Adipose tissue (tissue), 3 donors: ENCODE measurements around the gene HCN3. TPM values are rescaled to one million over a fixed set of nuclear protein-coding genes. Genes with fewer than 3 reads are reported as not detected.

Experiments used
- H3K27ac ChIP-seq: one replicate; pipeline ENCODE4 v1.5.1; 2013; ENCODE audit warnings: low read depth, low read length
- WGBS, 3 donors: extraction: QIAGEN DNeasy Blood & Tissue Kit; methylation state at CpG; one replicate each; pipeline ENCODE4 v1.1.7; 2013; 5-methylcytosine and 5-hydroxymethylcytosine counted together
- polyA plus RNA-seq, 3 donors: library from polyadenylated mRNA; stranded (reverse); fragments of 200-250 nt; gene quantifications; one replicate each; pipeline ENCODE4 v1.2.3, GENCODE V29; 2013
- donor health status: healthy with polysubstance abuse.
- donor health status: Bipolar disorder and iron deficiency.
- donor health status: healthy.

Gene HCN3
- polyA plus RNA-seq, 3 donors = 1.0 to 1.6 (median 1.3) TPM

- 65 to 81% (median 81%) methylated on average over 5 to 7 of the region's 7 CpGs for WGBS, 3 donors
- no peak overlapping the region for H3K27ac ChIP-seq
These were observed 25.7 kb upstream of the HCN3 start for GRCh38 chr1:155251566-155251965.

- no peak overlapping the region for H3K27ac ChIP-seq
- WGBS, 3 donors = 77 to 89% (median 82%) methylated on average over 5 of the region's 5 CpGs
These were observed 24.1 kb upstream of the HCN3 start for GRCh38 chr1:155253208-155253607.

GRCh38 chr1:155253797-155254196, 23.5 kb upstream of the HCN3 start:
- H3K27ac ChIP-seq = no peak overlapping the region
- 63 to 68% (median 64%) methylated on average over 5 of the region's 5 CpGs for WGBS, 3 donors

GRCh38 chr1:155254228-155254713, 23.0 kb upstream of the HCN3 start:
- no peak overlapping the region for H3K27ac ChIP-seq
- WGBS, 3 donors = 38 to 49% (median 46%) methylated on average over 12 of the region's 12 CpGs

GRCh38 chr1:155254714-155255242, 22.5 kb upstream of the HCN3 start:
- no peak overlapping the region for H3K27ac ChIP-seq
- WGBS, 3 donors = 5 to 6% (median 5%) methylated on average over 28 to 35 of the region's 35 CpGs

- H3K27ac ChIP-seq = peak within 1 kb of the TSS; percentile 92
- 0 to 2% (median 1%) methylated on average over 50 to 54 of the region's 54 CpGs for WGBS, 3 donors
These were observed 21.8 kb upstream of the HCN3 start, which contains the start of gene ENTREP3 for GRCh38 chr1:155255243-155256007. Gene ENTREP3 (minus strand): TSS chr1:155255483. CDS start chr1:155254877, 606 bp downstream.

GRCh38 chr1:155256058-155256852, 21.0 kb upstream of the HCN3 start:
- peak overlapping the region; percentile 92 for H3K27ac ChIP-seq
- 67 to 79% (median 72%) methylated on average over 20 of the region's 20 CpGs for WGBS, 3 donors

- no peak overlapping the region for H3K27ac ChIP-seq
These were observed 17.0 kb upstream of the HCN3 start for GRCh38 chr1:155260276-155260675.

GRCh38 chr1:155261493-155261851, 15.8 kb upstream of the HCN3 start:
- no peak overlapping the region for H3K27ac ChIP-seq
- 0 to 1% (median 0%) methylated on average over 9 of the region's 9 CpGs for WGBS, 3 donors

More at GRCh38 chr1:155260276-155260675, 17.0 kb upstream of the HCN3 start:
- WGBS, 3 donors = 94 to 99% (median 95%) methylated on average over 5 of the region's 5 CpGs

GRCh38 chr1:155261852-155262673, 15.2 kb upstream of the HCN3 start, which contains the start of gene SCAMP3:
Gene SCAMP3 (minus strand): TSS chr1:155262360. CDS start chr1:155262151, 209 bp downstream.
- 0% methylated on average over 42 to 47 of the region's 47 CpGs for WGBS, 3 donors
- peak within 1 kb of the TSS; percentile 11 for H3K27ac ChIP-seq

GRCh38 chr1:155263067-155263466, 14.2 kb upstream of the HCN3 start:
- H3K27ac ChIP-seq = no peak overlapping the region
- 80 to 90% (median 86%) methylated on average over 11 of the region's 11 CpGs for WGBS, 3 donors

- 80 to 87% (median 86%) methylated on average over 6 of the region's 6 CpGs for WGBS, 3 donors
These were observed 10.7 kb upstream of the HCN3 start for GRCh38 chr1:155266553-155266952.

GRCh38 chr1:155267373-155267772, 9.9 kb upstream of the HCN3 start:
- 96 to 100% (median 97%) methylated on average over 2 of the region's 2 CpGs for WGBS, 3 donors

More at GRCh38 chr1:155266553-155266952, 10.7 kb upstream of the HCN3 start:
- H3K27ac ChIP-seq = no peak overlapping the region

GRCh38 chr1:155268630-155269029, 8.6 kb upstream of the HCN3 start:
- no peak overlapping the region for H3K27ac ChIP-seq
- 91 to 93% (median 92%) methylated on average over 21 of the region's 21 CpGs for WGBS, 3 donors

More at GRCh38 chr1:155267373-155267772, 9.9 kb upstream of the HCN3 start:
- H3K27ac ChIP-seq = no peak overlapping the region

- H3K27ac ChIP-seq = no peak overlapping the region
- 90 to 96% (median 91%) methylated on average over 21 of the region's 21 CpGs for WGBS, 3 donors
These were observed 7.9 kb upstream of the HCN3 start for GRCh38 chr1:155269381-155269780.

- H3K27ac ChIP-seq = peak overlapping the region; percentile 21
- 4 to 5% (median 4%) methylated on average over 43 to 44 of the region's 44 CpGs for WGBS, 3 donors
These were observed 4.6 kb upstream of the HCN3 start for GRCh38 chr1:155272466-155273342.
